Liver (tissue), 9 donors: ENCODE data around the gene SLC66A2. TPM values are rescaled to one million over a fixed set of nuclear protein-coding genes. Genes with fewer than 3 reads are reported as not detected.

Experiments
- DNase-seq: peaks from one replicate; pipeline ENCODE4 v3.0.0-alpha.2; 2017; ENCODE audit warnings: low spot score
- H3K27ac ChIP-seq, 2 donors: one replicate each; pipeline ENCODE4 v1.7.0; 2013; ENCODE audit warnings: inconsistent platforms in 2 of 2, low read length in 2 of 2, control low read depth in 1 of 2, low read depth in 1 of 2, mild to moderate bottlenecking in 1 of 2
- H3K27me3 ChIP-seq, 4 donors: one replicate each; pipeline versions ENCODE4 v1.6.1 to v1.7.0; 2013; ENCODE audit warnings: low read length in 3 of 4, inconsistent platforms in 1 of 4, mild to moderate bottlenecking in 1 of 4, moderate library complexity in 1 of 4; ENCODE audit not compliant: control insufficient read depth in 4 of 4, insufficient read depth in 4 of 4
- H3K36me3 ChIP-seq, 4 donors: one replicate each; pipeline versions ENCODE4 v1.6.1 to v1.7.0; 2013; ENCODE audit warnings: low read length in 3 of 4, mild to moderate bottlenecking in 3 of 4, low read depth in 1 of 4, moderate library complexity in 1 of 4; ENCODE audit not compliant: control insufficient read depth in 4 of 4, insufficient read depth in 3 of 4
- H3K4me1 ChIP-seq, 4 donors: one replicate each; pipeline versions ENCODE4 v1.6.1 to v1.7.0; 2013; ENCODE audit warnings: low read length in 3 of 4, mild to moderate bottlenecking in 3 of 4, moderate library complexity in 1 of 4; ENCODE audit not compliant: control insufficient read depth in 4 of 4, insufficient read depth in 4 of 4
- H3K4me3 ChIP-seq, 3 donors: one replicate each; pipeline versions ENCODE4 v1.6.1 to v1.7.0; 2013; ENCODE audit warnings: low read length in 3 of 3, control low read depth in 1 of 3, low read depth in 1 of 3, mild to moderate bottlenecking in 1 of 3
- H3K9ac ChIP-seq, 2 donors: one replicate each; pipeline ENCODE4 v1.7.0; 2013; ENCODE audit warnings: low read length in 2 of 2, mild to moderate bottlenecking in 2 of 2, moderate library complexity in 2 of 2, control low read depth in 1 of 2, low read depth in 1 of 2
- H3K9me3 ChIP-seq, 4 donors: one replicate each; pipeline versions ENCODE4 v1.6.1 to v1.7.0; 2013; ENCODE audit warnings: low read length in 3 of 4; ENCODE audit not compliant: control insufficient read depth in 4 of 4
- ATF3 ChIP-seq: IDR thresholded peaks from 2 replicates; pipeline ENCODE4 v1.6.1; 2016; ENCODE audit warnings: antibody characterized with exemption
- CTCF ChIP-seq: fragments of 150-350 bp; IDR thresholded peaks from 2 replicates; pipeline ENCODE4 v1.5.1; 2017; ENCODE audit warnings: improper control_type of control experiment, low read depth, low read length; ENCODE audit not compliant: missing input control
- EGR1 ChIP-seq, 2 donors: IDR thresholded peaks; 2 replicates each; pipeline ENCODE4 v1.6.1; 2016 to 2018; ENCODE audit warnings: antibody characterized with exemption in 2 of 2, low read depth in 2 of 2
- FOXA1 ChIP-seq: IDR thresholded peaks from 2 replicates; pipeline ENCODE4 v1.6.1; 2016; ENCODE audit warnings: antibody characterized with exemption
- FOXA2 ChIP-seq: IDR thresholded peaks from 2 replicates; pipeline ENCODE4 v1.6.1; 2016; ENCODE audit warnings: antibody characterized with exemption
- GABPA ChIP-seq, 2 donors: IDR thresholded peaks in 1 of 2; conservative IDR thresholded peaks in 1 of 2; 2 replicates each; pipeline ENCODE4 v1.6.1; 2016; ENCODE audit warnings: antibody characterized with exemption in 2 of 2, mild to moderate bottlenecking in 1 of 2, moderate library complexity in 1 of 2
- HNF4A ChIP-seq, 2 donors: conservative IDR thresholded peaks; 2 replicates each; pipeline ENCODE4 v1.6.1; 2016; ENCODE audit warnings: antibody characterized with exemption in 2 of 2, mild to moderate bottlenecking in 2 of 2
- HNF4G ChIP-seq: IDR thresholded peaks from 2 replicates; pipeline ENCODE4 v1.6.1; 2016; ENCODE audit warnings: antibody characterized with exemption
- JUND ChIP-seq, 2 donors: IDR thresholded peaks; 2 replicates each; pipeline ENCODE4 v1.6.1; 2016; ENCODE audit warnings: antibody characterized with exemption in 2 of 2
- MAX ChIP-seq: IDR thresholded peaks from 2 replicates; pipeline ENCODE4 v1.6.1; 2016; ENCODE audit warnings: antibody characterized with exemption
- RAD21 ChIP-seq, 2 donors: IDR thresholded peaks; 2 replicates each; pipeline ENCODE4 v1.6.1; 2016; ENCODE audit warnings: antibody characterized with exemption in 2 of 2, mild to moderate bottlenecking in 2 of 2
- REST ChIP-seq: IDR thresholded peaks from 2 replicates; pipeline ENCODE4 v1.6.1; 2016; ENCODE audit warnings: antibody characterized with exemption, mild to moderate bottlenecking
- RXRA ChIP-seq, 2 donors: IDR thresholded peaks; 2 replicates each; pipeline ENCODE4 v1.6.1; 2017 to 2018; ENCODE audit warnings: antibody characterized with exemption in 2 of 2, mild to moderate bottlenecking in 1 of 2
- SP1 ChIP-seq: IDR thresholded peaks from 2 replicates; pipeline ENCODE4 v1.6.1; 2018; ENCODE audit warnings: antibody characterized with exemption, mild to moderate bottlenecking
- TAF1 ChIP-seq: conservative IDR thresholded peaks from 2 replicates; pipeline ENCODE4 v1.6.1; 2016; ENCODE audit warnings: antibody characterized with exemption, mild to moderate bottlenecking
- YY1 ChIP-seq: IDR thresholded peaks from 2 replicates; pipeline ENCODE4 v1.6.1; 2016; ENCODE audit warnings: antibody characterized with exemption, mild to moderate bottlenecking
- WGBS: extraction: QIAGEN DNeasy Blood & Tissue Kit; methylation state at CpG from one replicate; pipeline ENCODE4 v1.1.7; 2013; 5-methylcytosine and 5-hydroxymethylcytosine counted together
- polyA plus RNA-seq, 2 donors: library from polyadenylated mRNA; stranded (reverse) in 1 of 2; unstranded in 1 of 2; fragments of 200-250 nt in 1 of 2; fragments of >200 nt in 1 of 2; fragmentation: Nextera tagmentation in 1 of 2; extraction: Ambion mirVana in 1 of 2; gene quantifications; one replicate each; pipeline versions ENCODE4 v1.2.1 to v1.2.3, GENCODE V29; 2013 to 2015
- total RNA-seq, 2 donors: library from RNA; depleted of rRNA; stranded (reverse); fragments of >200 nt; gene quantifications; one replicate each; pipeline ENCODE4 v1.2.3, GENCODE V29; 2014
- donor health status: healthy.
- donor health status: healthy.
- donor health status: healthy.
- donor health status: healthy.
- donor health status: healthy.

The SLC66A2 gene
- total and polyA plus RNA-seq, 4 donors, result 47.8 to 107 (median 67.9) TPM

GRCh38 chr18:79986726-79987125 is 35.3 kb upstream of the SLC66A2 start:
- Histone ChIP-seq H3K27me3 (no peaks in the 10 kb centered on the region), H3K9me3 (no peaks in the 10 kb centered on the region), H3K4me3 (peak overlapping the region in 2 of 3 donors; percentile 27 to 100), H3K4me1 (peaks cover 4 to 21% (median 15%) of the 10 kb centered on the region in 4 donors), H3K9ac (peak overlapping the region in 1 of 2 donors; percentile 86), H3K36me3 (peaks cover 0 to 2% (median under 1%) of the 10 kb centered on the region in 4 donors), H3K27ac (peak overlapping the region; percentile 6 to 37)
- no peak for DNase-seq
- 57% methylated on average over 7 of the region's 7 CpGs for WGBS
- no peak for TF ChIP-seq SP1
- TF ChIP-seq JUND (IDR thresholded peaks at IDR 0.05), result no peak
- TF ChIP-seq HNF4G, result no peak
- TF ChIP-seq EGR1 (IDR thresholded peaks at IDR 0.05; ENCODE audit: low read depth in 2 of 2), result no peak
- no peak for TF ChIP-seq FOXA1
- no peak for TF ChIP-seq RXRA (IDR thresholded peaks at IDR 0.05)
- no peak for TF ChIP-seq MAX
- TF ChIP-seq YY1, result no peak
- TF ChIP-seq ATF3, result no peak

GRCh38 chr18:79985172-79985571 is 33.7 kb upstream of the SLC66A2 start:
- Histone ChIP-seq H3K9me3 (no peaks in the 10 kb centered on the region), H3K4me3 (no peak overlapping the region), H3K27me3 (no peaks in the 10 kb centered on the region), H3K4me1 (peaks cover 4 to 21% (median 15%) of the 10 kb centered on the region in 4 donors), H3K27ac (no peak overlapping the region), H3K36me3 (peaks cover 0 to 2% (median under 1%) of the 10 kb centered on the region in 4 donors), H3K9ac (no peak overlapping the region)
- DNase-seq, result no peak
- TF ChIP-seq REST, result no peak
- TF ChIP-seq HNF4A (conservative IDR thresholded peaks at IDR 0.05), result no peak
- TF ChIP-seq MAX, result no peak
- WGBS, result 92% methylated on average over 12 of the region's 12 CpGs

GRCh38 chr18:79983793-79984192 is 32.3 kb upstream of the SLC66A2 start:
- H3K36me3 ChIP-seq, result peaks cover 0 to 2% (median under 1%) of the 10 kb centered on the region in 4 donors
- no peak overlapping the region for H3K4me3 ChIP-seq
- H3K27ac ChIP-seq, result no peak overlapping the region
- H3K9ac ChIP-seq, result no peak overlapping the region
- H3K4me1 ChIP-seq, result peaks cover 2 to 16% (median 15%) of the 10 kb centered on the region in 4 donors
- WGBS, result 93% methylated on average over 7 of the region's 7 CpGs
- DNase-seq, result no peak
- no peaks in the 10 kb centered on the region for H3K9me3 ChIP-seq
- H3K27me3 ChIP-seq, result no peaks in the 10 kb centered on the region
- no peak for TF ChIP-seq YY1
- no peak for TF ChIP-seq RAD21 (IDR thresholded peaks at IDR 0.05)
- TF ChIP-seq REST, result no peak
- TF ChIP-seq CTCF, result no peak
- no peak for TF ChIP-seq MAX
- TF ChIP-seq JUND (IDR thresholded peaks at IDR 0.05), result no peak
- no peak for TF ChIP-seq FOXA2
- TF ChIP-seq HNF4G, result no peak
- TF ChIP-seq FOXA1, result no peak
- no peak for TF ChIP-seq EGR1 (IDR thresholded peaks at IDR 0.05; ENCODE audit: low read depth in 2 of 2)
- no peak for TF ChIP-seq HNF4A (conservative IDR thresholded peaks at IDR 0.05)
- TF ChIP-seq GABPA (IDR thresholded peaks at IDR 0.05 in 1 of 2, conservative IDR thresholded peaks at IDR 0.05 in 1 of 2), result no peak
- TF ChIP-seq ATF3, result no peak
- no peak for TF ChIP-seq SP1
- TF ChIP-seq TAF1, result no peak
